ENCODE data around the gene RBBP7. TPM values are rescaled to one million over a fixed set of nuclear protein-coding genes. Genes with fewer than 3 reads are reported as not detected.

Gene RBBP7
- total RNA-seq, 2 donors from 2014 or later = 71.2 to 92.4 TPM

- Histone ChIP-seq H3K4me1 (ENCODE audit: control insufficient read depth in 1 of 2, low read depth in 2 of 2) (no peaks in the 10 kb centered on the region), H3K4me3 (no peak overlapping the region), H3K9me3 (no peaks in the 10 kb centered on the region), H3K27ac (no peak overlapping the region), H3K27me3 (replicated peaks; ENCODE audit: insufficient read depth) (no peaks in the 10 kb centered on the region), H3K36me3 (no peaks in the 10 kb centered on the region)
- TF ChIP-seq CTCF (IDR thresholded peaks at IDR 0.05) = no peak
- ATAC-seq (ENCODE audit: insufficient number of reproducible peaks, low FRiP score, low read depth) (no peak), DNase-seq (ENCODE audit: low spot score) (no peak)
Observed at GRCh38 chrX:16910376-16910775, 40.2 kb upstream of the RBBP7 start.

- Histone ChIP-seq H3K9me3 (no peaks in the 10 kb centered on the region), H3K27ac (no peak overlapping the region), H3K4me3 (no peak overlapping the region), H3K36me3 (no peaks in the 10 kb centered on the region), H3K27me3 (replicated peaks; ENCODE audit: insufficient read depth) (no peaks in the 10 kb centered on the region), H3K4me1 (ENCODE audit: control insufficient read depth in 1 of 2, low read depth in 2 of 2) (no peaks in the 10 kb centered on the region)
- ATAC-seq (ENCODE audit: insufficient number of reproducible peaks, low FRiP score, low read depth) (no peak), DNase-seq (ENCODE audit: low spot score) (no peak)
- TF ChIP-seq CTCF (IDR thresholded peaks at IDR 0.05) = no peak
Observed at GRCh38 chrX:16903274-16904022, 33.3 kb upstream of the RBBP7 start.

GRCh38 chrX:16897445-16897844, 27.3 kb upstream of the RBBP7 start:
- H3K27ac ChIP-seq = no peak overlapping the region
- H3K36me3 ChIP-seq = no peaks in the 10 kb centered on the region
- ATAC-seq (ENCODE audit: insufficient number of reproducible peaks, low FRiP score, low read depth) (no peak), DNase-seq (ENCODE audit: low spot score) (no peak)
- no peak for TF ChIP-seq CTCF (IDR thresholded peaks at IDR 0.05)
- H3K4me1 ChIP-seq (ENCODE audit: control insufficient read depth in 1 of 2, low read depth in 2 of 2) = no peaks in the 10 kb centered on the region
- H3K9me3 ChIP-seq = no peaks in the 10 kb centered on the region
- no peaks in the 10 kb centered on the region for H3K27me3 ChIP-seq (replicated peaks; ENCODE audit: insufficient read depth)
- H3K4me3 ChIP-seq = no peak overlapping the region

- DNase-seq (ENCODE audit: low spot score) (no peak), ATAC-seq (ENCODE audit: insufficient number of reproducible peaks, low FRiP score, low read depth) (no peak)
- peak; percentile 65 for TF ChIP-seq CTCF (IDR thresholded peaks at IDR 0.05)
- Histone ChIP-seq H3K4me3 (no peak overlapping the region), H3K9me3 (no peaks in the 10 kb centered on the region), H3K36me3 (no peaks in the 10 kb centered on the region), H3K4me1 (ENCODE audit: control insufficient read depth in 1 of 2, low read depth in 2 of 2) (no peaks in the 10 kb centered on the region), H3K27me3 (replicated peaks; ENCODE audit: insufficient read depth) (no peaks in the 10 kb centered on the region), H3K27ac (no peak overlapping the region)
Observed at GRCh38 chrX:16892504-16893362, 22.6 kb upstream of the RBBP7 start.

GRCh38 chrX:16885628-16886027, 15.5 kb upstream of the RBBP7 start:
- Histone ChIP-seq H3K27me3 (replicated peaks; ENCODE audit: insufficient read depth) (no peaks in the 10 kb centered on the region), H3K36me3 (no peaks in the 10 kb centered on the region), H3K4me3 (no peak overlapping the region), H3K9me3 (no peaks in the 10 kb centered on the region), H3K27ac (no peak overlapping the region), H3K4me1 (ENCODE audit: control insufficient read depth in 1 of 2, low read depth in 2 of 2) (no peaks in the 10 kb centered on the region)
- ATAC-seq (ENCODE audit: insufficient number of reproducible peaks, low FRiP score, low read depth) (no peak), DNase-seq (ENCODE audit: low spot score) (no peak)
- no peak for TF ChIP-seq CTCF (IDR thresholded peaks at IDR 0.05)
